T47D (cell line): ENCODE data around the gene HS3ST6.
"Not testable (repeated sequence)": the region's sequence is repeated elsewhere in the genome, so short reads cannot be mapped to it uniquely, and the experiment has no call there.

Experiments used
- DNase-seq, 2 experiments: peaks; one replicate each; pipeline versions ENCODE4 v3.0.0 to v3.0.0-alpha.2; 2011 to 2012; ENCODE audit warnings: low read depth in 1 of 2, low spot score in 1 of 2
- JUND ChIP-seq: IDR thresholded peaks from 2 replicates; pipeline ENCODE4 v1.6.1; 2012; ENCODE audit warnings: low read depth
- in situ Hi-C: cut with HindIII; loops from 2 replicates; pipeline ENCODE4 v1.10.0; 2016; ENCODE audit warnings: low sequenced_read_pairs, low pct_unique_long_range_greater_than_20kb

HS3ST6 gene

GRCh38 chr16:1906055-1906845, 12.0 kb downstream of the HS3ST6 start:
- TF ChIP-seq JUND, result no peak
- DNase-seq, result no peak
- in situ Hi-C loops, result no loop called here

GRCh38 chr16:1903845-1904840, 14.1 kb downstream of the HS3ST6 start:
- no peak for TF ChIP-seq JUND
- in situ Hi-C loops, result no loop called here
- DNase-seq, result no peak

DNA sequence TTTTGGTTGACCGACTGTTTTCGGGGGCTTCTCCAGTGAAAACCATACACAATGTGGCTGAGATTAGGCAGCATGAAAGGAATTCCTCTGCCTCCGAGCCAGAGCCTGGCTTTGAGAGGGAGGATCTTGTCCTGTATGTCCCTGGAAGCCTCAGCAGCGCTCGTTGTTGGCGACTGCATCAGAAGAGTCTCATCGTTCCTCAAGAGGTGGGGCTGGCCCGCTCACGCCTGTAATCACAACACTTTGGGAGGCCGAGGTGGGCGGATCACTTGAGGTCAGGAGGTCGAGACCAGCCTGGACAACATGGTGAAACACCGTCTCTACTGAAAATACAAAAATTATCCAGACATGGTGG, 15.0 kb downstream of the HS3ST6 start:
- in situ Hi-C loops, result no loop called here
- DNase-seq, result no peak
- TF ChIP-seq JUND, result no peak

DNA sequence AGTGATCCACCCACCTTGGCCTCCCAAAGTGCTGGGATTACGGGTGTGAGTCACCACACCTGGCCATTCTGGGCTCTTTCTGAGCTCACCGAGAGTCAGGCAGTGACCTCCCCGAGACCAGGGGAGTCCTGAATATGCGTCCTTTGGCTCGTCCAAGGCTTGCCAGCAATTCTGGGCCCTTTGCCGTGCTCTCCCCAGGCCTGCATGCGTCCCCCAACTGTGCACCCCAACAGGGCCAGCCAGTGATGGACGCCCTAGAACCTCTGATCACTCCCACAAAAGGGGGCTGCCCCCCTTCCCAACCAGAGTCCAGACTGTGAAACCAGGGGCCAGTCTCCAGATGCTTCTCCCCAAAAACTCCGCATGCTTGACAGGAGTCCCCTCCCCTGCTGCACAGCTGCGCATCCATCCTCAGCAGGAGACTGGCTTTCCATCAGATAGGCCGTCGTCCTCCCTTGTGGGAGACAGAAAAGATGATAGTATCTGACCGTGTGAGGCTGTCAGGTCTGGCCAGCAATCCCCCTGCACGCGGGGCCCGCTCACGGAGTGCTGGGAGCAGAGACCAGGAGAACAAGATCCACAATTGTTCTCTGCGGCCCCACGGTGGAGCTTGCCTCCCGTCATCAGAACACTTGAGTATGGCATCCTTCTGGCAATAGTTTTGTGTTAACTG, 15.5 kb downstream of the HS3ST6 start:
- DNase-seq, result no peak
- no peak for TF ChIP-seq JUND
- in situ Hi-C loops, result no loop called here

- TF ChIP-seq JUND, result no peak
- no peak for DNase-seq
- in situ Hi-C loops, result no loop called here
These were observed 17.8 kb downstream of the HS3ST6 start for GRCh38 chr16:1900452-1900774.

DNA sequence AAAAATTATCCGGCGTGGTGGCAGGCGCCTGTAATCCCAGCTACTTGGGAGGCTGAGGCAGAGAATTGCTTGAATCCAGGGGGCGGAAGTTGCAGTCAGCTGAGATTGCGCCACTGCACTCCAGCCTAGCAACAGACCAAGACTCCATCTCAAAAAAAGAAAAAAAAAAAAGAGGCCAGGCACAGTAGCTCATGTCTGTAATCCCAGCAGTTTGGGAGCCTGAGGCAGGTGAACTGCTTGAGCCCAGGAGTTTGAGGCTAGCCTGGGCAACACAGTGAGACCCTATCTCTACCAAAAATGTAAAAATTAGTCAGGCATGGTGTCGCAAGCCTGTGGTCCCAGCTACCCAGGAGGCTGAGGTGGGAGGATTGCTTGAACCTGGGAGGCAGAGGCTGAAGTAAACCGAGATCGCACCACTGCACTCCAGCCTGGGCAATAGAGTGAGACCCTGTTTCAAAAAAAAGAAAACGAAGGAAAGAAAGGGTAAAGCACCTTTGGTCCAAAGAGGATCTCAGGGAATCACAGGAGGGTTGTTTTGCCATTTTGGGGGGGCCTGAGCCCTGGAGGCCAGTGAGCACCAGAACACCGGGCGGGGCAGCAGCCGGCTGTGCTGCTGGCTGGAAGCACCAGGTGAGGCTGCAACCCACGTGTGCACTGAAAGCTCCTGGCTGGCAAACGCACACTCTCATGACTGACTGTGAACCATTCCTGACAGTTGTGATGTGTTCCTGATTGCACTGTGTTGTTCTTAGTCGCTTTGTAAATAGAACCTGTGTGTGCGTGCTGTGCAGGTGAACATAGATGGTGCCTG, 18.4 kb downstream of the HS3ST6 start:
- TF ChIP-seq JUND, result no peak
- in situ Hi-C loops, result no loop called here
- peak; percentile 70 to 90 for DNase-seq

DNA sequence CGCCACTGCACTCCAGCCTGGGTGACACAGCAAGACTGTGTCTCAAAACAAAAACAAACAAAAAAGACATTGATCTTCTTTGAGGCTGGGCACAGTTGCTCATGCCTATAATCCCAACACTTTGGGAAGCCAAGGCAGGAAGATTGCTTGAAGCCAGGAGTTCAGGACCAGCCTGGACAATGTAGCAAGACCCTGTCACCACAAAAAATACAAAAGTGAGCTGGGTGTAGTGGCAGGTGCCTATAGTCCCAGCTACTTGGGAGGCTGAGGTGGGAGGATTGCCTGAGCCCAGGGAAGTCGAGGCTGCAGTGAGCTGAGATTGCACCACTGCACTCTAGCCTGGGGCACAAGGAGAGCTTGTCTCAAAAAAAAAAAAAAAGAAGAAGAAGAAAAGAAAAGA, 20.5 kb downstream of the HS3ST6 start:
- in situ Hi-C loops, DNase-seq: not testable (repeated sequence)

DNA sequence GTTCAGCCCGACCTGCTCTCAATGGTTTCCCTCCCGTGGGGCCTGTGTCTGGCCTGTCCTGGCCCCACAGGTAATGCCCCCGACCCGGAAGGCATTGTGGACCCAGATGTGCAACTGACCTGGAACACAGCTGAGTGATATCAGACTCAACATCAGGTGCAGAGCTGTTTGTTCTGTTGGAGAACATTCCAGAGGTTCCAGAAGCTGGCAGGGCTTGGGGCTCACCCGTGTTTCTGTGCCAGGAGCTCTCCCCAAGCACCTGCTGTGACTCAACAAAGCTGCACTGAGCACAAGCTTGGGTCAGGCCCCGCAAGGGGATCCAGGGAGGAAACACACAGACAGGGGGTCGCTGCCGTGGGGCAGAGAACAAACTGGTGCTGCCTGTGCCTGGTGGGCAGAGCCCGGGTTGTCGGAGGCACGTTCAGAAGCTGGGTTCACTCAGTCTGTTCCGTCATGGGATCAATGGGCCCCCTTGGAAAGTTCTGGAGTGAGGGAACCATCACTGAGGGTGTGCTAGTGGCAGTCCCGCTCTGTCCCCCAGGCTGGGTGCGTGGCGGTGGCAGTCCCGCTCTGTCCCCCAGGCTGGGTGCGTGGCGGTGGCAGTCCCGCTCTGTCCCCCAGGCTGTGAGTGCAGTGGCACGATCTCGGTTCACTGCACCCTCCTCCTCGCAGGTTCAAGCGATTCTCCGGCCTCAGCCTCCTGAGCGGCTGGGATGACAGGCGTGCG, 22.1 kb downstream of the HS3ST6 start:
- TF ChIP-seq JUND, result no peak
- peak in 1 of 2 experiments; percentile 51 for DNase-seq
- in situ Hi-C loops, result no loop called here

- in situ Hi-C loops, result no loop called here
- no peak for DNase-seq
- no peak for TF ChIP-seq JUND
These were observed 23.1 kb downstream of the HS3ST6 start for GRCh38 chr16:1895068-1895467.

DNA sequence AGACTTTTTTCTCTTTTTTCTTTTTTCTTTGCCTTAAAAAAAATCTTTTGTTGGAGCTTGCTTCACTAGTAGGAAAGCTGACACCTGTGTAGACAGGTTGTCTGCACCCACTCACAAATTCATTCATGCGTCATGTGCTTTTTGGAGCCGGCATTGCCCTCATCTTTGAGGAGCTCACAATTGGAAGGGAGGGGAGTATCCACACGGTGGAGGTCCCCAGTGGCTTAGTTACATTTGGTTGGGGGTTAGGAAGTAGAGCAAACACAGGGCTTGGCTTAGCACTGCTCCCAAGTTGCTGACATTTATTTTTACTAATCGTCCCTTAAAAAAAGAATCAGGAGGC, 27.5 kb downstream of the HS3ST6 start:
- TF ChIP-seq JUND, result no peak
- in situ Hi-C loops, result no loop called here
- no peak for DNase-seq

GRCh38 chr16:1890024-1890707, 28.0 kb downstream of the HS3ST6 start:
- in situ Hi-C loops, result no loop called here
- no peak for TF ChIP-seq JUND
- no peak for DNase-seq
